ENCODE measurements around the gene LRCH3. TPM values are rescaled to one million over a fixed set of nuclear protein-coding genes. Genes with fewer than 3 reads are reported as not detected.

The LRCH3 gene
- total RNA-seq, 1 donor from 2014 or later, result 42.1 TPM

DNA sequence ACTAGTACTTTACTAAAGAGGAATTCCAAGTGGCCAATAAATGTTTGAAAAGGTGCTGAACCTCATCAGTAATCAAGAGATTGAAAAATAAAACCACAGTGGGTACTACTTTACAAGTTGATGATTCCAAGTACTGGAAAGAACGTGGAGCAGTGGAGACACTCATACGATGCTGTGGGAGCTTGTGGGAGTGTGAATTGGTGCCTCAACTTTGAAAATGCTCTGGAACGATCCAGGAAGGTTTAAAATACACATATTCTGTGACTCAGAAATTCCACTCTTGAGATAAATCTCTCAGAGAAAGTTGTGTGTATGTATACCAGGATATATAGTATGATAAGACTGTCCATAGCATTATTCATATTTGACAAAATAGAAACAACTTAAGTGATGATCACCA, 9.3 kb downstream of the LRCH3 start:
- TF ChIP-seq, protein P1, sequence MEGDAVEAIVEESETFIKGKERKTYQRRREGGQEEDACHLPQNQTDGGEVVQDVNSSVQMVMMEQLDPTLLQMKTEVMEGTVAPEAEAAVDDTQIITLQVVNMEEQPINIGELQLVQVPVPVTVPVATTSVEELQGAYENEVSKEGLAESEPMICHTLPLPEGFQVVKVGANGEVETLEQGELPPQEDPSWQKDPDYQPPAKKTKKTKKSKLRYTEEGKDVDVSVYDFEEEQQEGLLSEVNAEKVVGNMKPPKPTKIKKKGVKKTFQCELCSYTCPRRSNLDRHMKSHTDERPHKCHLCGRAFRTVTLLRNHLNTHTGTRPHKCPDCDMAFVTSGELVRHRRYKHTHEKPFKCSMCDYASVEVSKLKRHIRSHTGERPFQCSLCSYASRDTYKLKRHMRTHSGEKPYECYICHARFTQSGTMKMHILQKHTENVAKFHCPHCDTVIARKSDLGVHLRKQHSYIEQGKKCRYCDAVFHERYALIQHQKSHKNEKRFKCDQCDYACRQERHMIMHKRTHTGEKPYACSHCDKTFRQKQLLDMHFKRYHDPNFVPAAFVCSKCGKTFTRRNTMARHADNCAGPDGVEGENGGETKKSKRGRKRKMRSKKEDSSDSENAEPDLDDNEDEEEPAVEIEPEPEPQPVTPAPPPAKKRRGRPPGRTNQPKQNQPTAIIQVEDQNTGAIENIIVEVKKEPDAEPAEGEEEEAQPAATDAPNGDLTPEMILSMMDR (IDR thresholded peaks at IDR 0.05; ENCODE audit: insufficient read depth, low read depth, low read length), result no peak
- TF ChIP-seq EZH2 (IDR thresholded peaks at IDR 0.05; ENCODE audit: insufficient read depth, low read length), result no peak
- Histone ChIP-seq H4K20me1 (ENCODE audit: insufficient read depth, low read length) (peaks cover 93% of the 10 kb centered on the region), H3K27me3 (ENCODE audit: insufficient read depth, low read length) (no peaks in the 10 kb centered on the region), H3K4me2 (ENCODE audit: low read length) (no peak overlapping the region), H3K9me3 (ENCODE audit: insufficient read depth, low read depth, low read length) (no peaks in the 10 kb centered on the region), H3K36me3 (ENCODE audit: insufficient read depth, low read length) (no peaks in the 10 kb centered on the region), H3K4me3 (ENCODE audit: insufficient read depth, low read depth, low read length) (no peak overlapping the region), H3K79me2 (ENCODE audit: insufficient read depth, low read length) (peaks cover 94% of the 10 kb centered on the region), H2AFZ (ENCODE audit: low read depth, low read length) (no peak overlapping the region), H3K4me1 (ENCODE audit: insufficient read depth, low read length) (peaks cover 5% of the 10 kb centered on the region), H3K9ac (ENCODE audit: low read length) (no peak overlapping the region), H3K27ac (ENCODE audit: low read depth, low read length) (no peak overlapping the region)
- H3K4me1 Mint-ChIP-seq (ENCODE audit: low read depth, unreplicated experiment), result peaks cover 11% of the 10 kb centered on the region
- no peak overlapping the region for H3K4me3 Mint-ChIP-seq (ENCODE audit: unreplicated experiment)
- peaks cover 2% of the 10 kb centered on the region for H3K9me3 Mint-ChIP-seq (ENCODE audit: unreplicated experiment)
- H3K27ac Mint-ChIP-seq (ENCODE audit: unreplicated experiment), result no peak overlapping the region
- DNase-seq (ENCODE audit: low read depth) (peak; percentile 34), FAIRE-seq (no peak)
- H3K36me3 Mint-ChIP-seq (ENCODE audit: low read depth, unreplicated experiment), result peaks cover 1% of the 10 kb centered on the region
- H3K27me3 Mint-ChIP-seq (ENCODE audit: low read depth, unreplicated experiment), result no peaks in the 10 kb centered on the region

DNA sequence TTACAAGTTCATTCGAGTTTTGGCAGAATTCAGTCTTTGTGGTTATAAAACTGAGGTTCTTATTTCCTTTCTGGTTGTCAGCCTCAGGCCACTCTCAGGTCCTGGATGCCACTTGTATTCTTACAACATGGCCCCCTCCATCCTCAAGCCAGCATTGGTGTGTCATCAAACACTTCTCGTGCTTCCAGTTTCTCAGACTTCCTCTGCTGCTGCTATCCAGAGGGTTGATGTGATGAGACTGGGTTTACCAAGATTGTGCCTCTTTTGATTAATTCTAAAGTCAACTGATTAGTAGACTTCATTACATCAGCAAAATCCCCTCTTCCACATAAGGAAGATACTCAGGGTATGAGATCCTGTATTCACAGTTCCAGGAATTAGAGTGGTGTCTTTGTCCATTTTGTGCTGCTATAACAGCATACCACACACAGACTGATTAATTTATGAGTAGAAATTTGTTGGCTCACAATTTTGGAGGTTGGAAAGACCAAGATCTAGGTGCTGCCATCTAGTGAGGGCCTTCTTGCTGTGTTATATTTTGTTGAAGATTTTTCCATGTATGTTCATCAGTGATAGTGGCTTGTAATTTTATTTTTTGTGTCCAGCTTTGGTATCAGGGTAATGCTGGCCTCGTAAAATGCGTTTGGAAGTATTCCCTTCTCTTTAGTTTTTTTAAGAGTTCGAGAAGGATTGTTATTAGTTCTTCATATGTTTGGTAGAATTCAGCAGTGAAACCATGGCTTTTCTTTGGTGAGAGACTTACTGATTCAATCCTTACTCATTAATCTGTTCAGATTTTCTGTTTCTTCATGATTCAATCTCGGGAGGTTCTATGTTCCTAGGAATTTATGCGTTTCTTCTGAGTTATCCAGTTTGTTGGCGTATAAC, 11.1 kb downstream of the LRCH3 start:
- peak; percentile 13 for FAIRE-seq
- H3K4me3 Mint-ChIP-seq (ENCODE audit: unreplicated experiment), result no peak overlapping the region
- no peak overlapping the region for H3K27ac Mint-ChIP-seq (ENCODE audit: unreplicated experiment)
- Histone ChIP-seq H3K9me3 (ENCODE audit: insufficient read depth, low read depth, low read length) (no peaks in the 10 kb centered on the region), H3K36me3 (ENCODE audit: insufficient read depth, low read length) (no peaks in the 10 kb centered on the region), H2AFZ (ENCODE audit: low read depth, low read length) (no peak overlapping the region), H3K4me2 (ENCODE audit: low read length) (no peak overlapping the region), H4K20me1 (ENCODE audit: insufficient read depth, low read length) (peaks cover 85% of the 10 kb centered on the region), H3K27me3 (ENCODE audit: insufficient read depth, low read length) (no peaks in the 10 kb centered on the region), H3K27ac (ENCODE audit: low read depth, low read length) (no peak overlapping the region), H3K4me1 (ENCODE audit: insufficient read depth, low read length) (peaks cover 5% of the 10 kb centered on the region), H3K4me3 (ENCODE audit: insufficient read depth, low read depth, low read length) (no peak overlapping the region), H3K9ac (ENCODE audit: low read length) (no peak overlapping the region), H3K79me2 (ENCODE audit: insufficient read depth, low read length) (peaks cover 90% of the 10 kb centered on the region)
- peaks cover 11% of the 10 kb centered on the region for H3K4me1 Mint-ChIP-seq (ENCODE audit: low read depth, unreplicated experiment)
- H3K36me3 Mint-ChIP-seq (ENCODE audit: low read depth, unreplicated experiment), result peaks cover 4% of the 10 kb centered on the region
- DNase-seq (ENCODE audit: low read depth), result peak; percentile 39
- no peaks in the 10 kb centered on the region for H3K27me3 Mint-ChIP-seq (ENCODE audit: low read depth, unreplicated experiment)
- H3K9me3 Mint-ChIP-seq (ENCODE audit: unreplicated experiment), result peaks cover 5% of the 10 kb centered on the region
- TF ChIP-seq EZH2 (IDR thresholded peaks at IDR 0.05; ENCODE audit: insufficient read depth, low read length), result no peak
- TF ChIP-seq, protein P1 (IDR thresholded peaks at IDR 0.05; ENCODE audit: insufficient read depth, low read depth, low read length), result peak; percentile 31
